SJCRH30 (cell line): ENCODE results near the gene USH1G. TPM values are rescaled to one million over a fixed set of nuclear protein-coding genes. Genes with fewer than 3 reads are reported as not detected.
"Not testable (repeated sequence)": the region's sequence is repeated elsewhere in the genome, so short reads cannot be mapped to it uniquely, and the experiment has no call there.

Source experiments
- DNase-seq, 2 experiments: peaks; one replicate each; pipeline ENCODE4 v3.0.0-alpha.2; 2015 to 2020
- H3K27ac ChIP-seq: fragments of 250-450 bp; sonication (Bioruptor Pico); 2 replicates; pipeline ENCODE4 v1.5.1; 2020; ENCODE audit warnings: mild to moderate bottlenecking, moderate library complexity
- H3K27me3 ChIP-seq: fragments of 250-450 bp; sonication (Bioruptor Pico); 2 replicates; pipeline ENCODE4 v1.5.1; 2020; ENCODE audit warnings: mild to moderate bottlenecking, moderate library complexity
- H3K36me3 ChIP-seq: fragments of 250-450 bp; sonication (Bioruptor Pico); 2 replicates; pipeline ENCODE4 v1.5.1; 2020; ENCODE audit warnings: mild to moderate bottlenecking, moderate library complexity
- H3K4me1 ChIP-seq: fragments of 250-450 bp; sonication (Bioruptor Pico); 2 replicates; pipeline ENCODE4 v1.5.1; 2020; ENCODE audit warnings: mild to moderate bottlenecking, moderate library complexity
- H3K4me3 ChIP-seq: fragments of 250-450 bp; sonication (Bioruptor Pico); 2 replicates; pipeline ENCODE4 v1.5.1; 2020; ENCODE audit warnings: mild to moderate bottlenecking, moderate library complexity
- H3K9me3 ChIP-seq: fragments of 250-450 bp; sonication (Bioruptor Pico); replicated peaks from 2 replicates; pipeline ENCODE4 v1.5.1; 2020; ENCODE audit warnings: mild to moderate bottlenecking, moderate library complexity
- total RNA-seq: library from RNA; depleted of rRNA; stranded (reverse); fragments of >200 nt; shearing (Covaris generic); gene quantifications from 2 replicates; pipeline ENCODE4 v1.2.3, GENCODE V29; 2014; rRNA removed

The USH1G gene
- total RNA-seq, result 0.08 and 0.14 TPM in 2 replicates

- Histone ChIP-seq H3K9me3 (no peaks in the 10 kb centered on the region), H3K4me3 (no peak within 1 kb of the TSS), H3K27ac (no peak within 1 kb of the TSS), H3K27me3 (peaks cover 49% of the 10 kb centered on the region), H3K36me3 (no peaks in the 10 kb centered on the region), H3K4me1 (0 out of 2 replicates have a peak, but pooled peaks cover 2% of the 10 kb centered on the region)
- peak; percentile 22 to 51 for DNase-seq
These were observed at the start of gene USH1G for GRCh38 chr17:74922694-74923537. Gene USH1G, minus strand, starts transcription at chr17:74923255. Its CDS starts 182 bp downstream, at chr17:74923073.

GRCh38 chr17:74972107-74972972, 49.3 kb upstream of the USH1G start, which contains the start of gene HID1:
Gene HID1, minus strand, starts transcription at chr17:74972759. Its CDS starts 103 bp downstream, at chr17:74972656.
- peaks cover 41% of the 10 kb centered on the region for H3K27me3 ChIP-seq
- H3K36me3 ChIP-seq, result no peaks in the 10 kb centered on the region
- peak within 1 kb of the TSS; percentile 51 for H3K4me3 ChIP-seq
- no peaks in the 10 kb centered on the region for H3K9me3 ChIP-seq
- H3K4me1 ChIP-seq, result no peaks in the 10 kb centered on the region; the same call in 1 of the 2 replicates
- no peak within 1 kb of the TSS for H3K27ac ChIP-seq
- DNase-seq, result peak; percentile 67 to 68

- H3K27ac ChIP-seq, result no peak overlapping the region
- no peaks in the 10 kb centered on the region; the same call in 1 of the 2 replicates for H3K4me1 ChIP-seq
- DNase-seq, result no peak
- peak overlapping the region; percentile 51 for H3K4me3 ChIP-seq
- H3K36me3 ChIP-seq, result no peaks in the 10 kb centered on the region
- H3K27me3 ChIP-seq, result peaks cover 41% of the 10 kb centered on the region
- no peaks in the 10 kb centered on the region for H3K9me3 ChIP-seq
These were observed 48.7 kb upstream of the USH1G start for GRCh38 chr17:74971842-74972106.

GRCh38 chr17:74971069-74971841, 48.2 kb upstream of the USH1G start:
- Histone ChIP-seq H3K27me3 (peaks cover 41% of the 10 kb centered on the region), H3K4me1 (no peaks in the 10 kb centered on the region; the same call in 1 of the 2 replicates), H3K4me3 (no peak overlapping the region), H3K36me3 (no peaks in the 10 kb centered on the region), H3K9me3 (no peaks in the 10 kb centered on the region), H3K27ac (no peak overlapping the region)
- DNase-seq, result no peak

GRCh38 chr17:74970395-74970794, 47.3 kb upstream of the USH1G start:
- Histone ChIP-seq H3K4me3 (no peak overlapping the region), H3K27me3 (peaks cover 41% of the 10 kb centered on the region), H3K4me1 (no peaks in the 10 kb centered on the region; the same call in 1 of the 2 replicates), H3K9me3 (no peaks in the 10 kb centered on the region), H3K36me3 (no peaks in the 10 kb centered on the region), H3K27ac (no peak overlapping the region)
- DNase-seq, result no peak

GRCh38 chr17:74969501-74969900, 46.4 kb upstream of the USH1G start:
- peaks cover 34% of the 10 kb centered on the region for H3K27me3 ChIP-seq
- not testable (repeated sequence) for DNase-seq, H3K27ac ChIP-seq, H3K4me1 ChIP-seq, H3K9me3 ChIP-seq, H3K36me3 ChIP-seq, H3K4me3 ChIP-seq

- H3K27me3 ChIP-seq, result peaks cover 26% of the 10 kb centered on the region
- H3K4me3 ChIP-seq, result no peak overlapping the region
- no peak overlapping the region for H3K27ac ChIP-seq
- no peaks in the 10 kb centered on the region for H3K9me3 ChIP-seq
- no peak for DNase-seq
- no peaks in the 10 kb centered on the region; the same call in 1 of the 2 replicates for H3K4me1 ChIP-seq
- H3K36me3 ChIP-seq, result no peaks in the 10 kb centered on the region
These were observed 45.3 kb upstream of the USH1G start for GRCh38 chr17:74968361-74968780.

- peak in 1 of 2 experiments; percentile 4 for DNase-seq
- Histone ChIP-seq H3K36me3 (no peaks in the 10 kb centered on the region), H3K9me3 (no peaks in the 10 kb centered on the region), H3K27ac (no peak overlapping the region), H3K27me3 (peaks cover 3% of the 10 kb centered on the region; the same call in 1 of the 2 replicates), H3K4me1 (no peaks in the 10 kb centered on the region), H3K4me3 (no peak overlapping the region)
These were observed 42.0 kb upstream of the USH1G start for GRCh38 chr17:74964988-74965622.

GRCh38 chr17:74964246-74964761, 41.2 kb upstream of the USH1G start:
- no peaks in the 10 kb centered on the region for H3K9me3 ChIP-seq
- H3K4me1 ChIP-seq, result no peaks in the 10 kb centered on the region
- H3K4me3 ChIP-seq, result no peak overlapping the region
- DNase-seq, result no peak
- 0 out of 2 replicates have a peak, but pooled peaks cover under 1% of the 10 kb centered on the region for H3K27me3 ChIP-seq
- no peaks in the 10 kb centered on the region for H3K36me3 ChIP-seq
- no peak overlapping the region for H3K27ac ChIP-seq

- DNase-seq, result peak in 1 of 2 experiments; percentile 19
- H3K9me3 ChIP-seq, result no peaks in the 10 kb centered on the region
- no peaks in the 10 kb centered on the region for H3K36me3 ChIP-seq
- no peaks in the 10 kb centered on the region for H3K27me3 ChIP-seq
- H3K4me3 ChIP-seq, result no peak overlapping the region
- H3K4me1 ChIP-seq, result no peaks in the 10 kb centered on the region
- no peak overlapping the region for H3K27ac ChIP-seq
These were observed 40.6 kb upstream of the USH1G start for GRCh38 chr17:74963656-74964055.

GRCh38 chr17:74962622-74963394, 39.8 kb upstream of the USH1G start:
- no peaks in the 10 kb centered on the region for H3K9me3 ChIP-seq
- no peaks in the 10 kb centered on the region for H3K36me3 ChIP-seq
- DNase-seq, result no peak
- no peak overlapping the region for H3K4me3 ChIP-seq
- no peaks in the 10 kb centered on the region for H3K27me3 ChIP-seq
- no peak overlapping the region for H3K27ac ChIP-seq
- H3K4me1 ChIP-seq, result no peaks in the 10 kb centered on the region

- Histone ChIP-seq H3K4me1 (no peaks in the 10 kb centered on the region), H3K9me3 (no peaks in the 10 kb centered on the region), H3K27ac (no peak overlapping the region), H3K27me3 (no peaks in the 10 kb centered on the region), H3K4me3 (no peak overlapping the region), H3K36me3 (no peaks in the 10 kb centered on the region)
- DNase-seq, result peak; percentile 91 to 97
These were observed 38.7 kb upstream of the USH1G start for GRCh38 chr17:74961657-74962350.
